NCI-H774 (cell line): ENCODE data around the gene CHD2.
"Not testable (repeated sequence)": the region's sequence is repeated elsewhere in the genome, so short reads cannot be mapped to it uniquely, and the experiment has no call there.

Source experiments
- DNase-seq: peaks from one replicate; lab custom pipeline; 2025; lab: John Stamatoyannopoulos, UW

The CHD2 gene

GRCh38 chr15:93049914-93050578 is 149.9 kb downstream of the CHD2 start:
- peak; percentile 15 for DNase-seq

GRCh38 chr15:93050648-93051047 is 150.5 kb downstream of the CHD2 start:
- no peak for DNase-seq

GRCh38 chr15:93051236-93052089 is 151.3 kb downstream of the CHD2 start:
- DNase-seq = no peak

- DNase-seq = no peak
Measured at GRCh38 chr15:93052090-93052879, 152.2 kb downstream of the CHD2 start.

DNA sequence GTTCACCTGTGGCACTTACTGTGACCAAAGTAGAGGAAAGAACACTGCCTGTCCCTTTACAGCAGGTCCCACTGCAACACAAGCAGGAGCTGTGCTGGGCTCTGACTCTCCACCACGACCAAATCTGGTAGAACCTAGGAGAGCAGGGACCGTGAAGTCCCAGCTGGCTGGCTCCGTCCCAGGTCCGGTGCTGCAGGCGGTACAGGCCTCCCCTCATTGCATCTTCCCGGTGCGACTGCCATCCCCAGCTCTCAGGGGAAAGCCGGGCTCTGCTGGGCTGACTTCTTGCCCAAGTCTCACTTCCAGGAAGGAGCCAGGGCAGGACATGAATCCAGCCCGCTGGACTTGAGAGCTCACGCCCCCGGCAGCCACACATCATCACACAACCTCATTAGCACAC is 155.1 kb downstream of the CHD2 start:
- no peak for DNase-seq

DNA sequence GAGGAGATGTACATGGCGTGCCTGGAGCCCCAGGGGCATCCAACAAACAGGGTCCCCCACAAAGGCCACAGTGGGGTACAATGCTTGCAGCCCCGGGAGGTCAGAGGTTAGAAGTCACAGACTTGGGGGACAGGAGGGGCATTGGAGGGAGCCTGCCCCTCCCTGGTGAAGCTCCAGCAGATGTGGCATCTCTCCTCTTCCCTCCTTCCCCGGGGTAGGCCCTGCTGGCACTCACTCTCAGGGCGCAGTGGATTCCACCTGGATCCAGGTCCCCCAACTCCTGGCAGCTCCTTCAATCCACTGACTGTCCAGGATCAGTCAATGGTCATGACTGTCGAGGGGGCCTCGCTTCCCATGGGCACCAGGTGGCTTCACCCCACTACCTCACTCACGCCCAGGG is 156.7 kb downstream of the CHD2 start:
- no peak for DNase-seq

- no peak for DNase-seq
Measured at GRCh38 chr15:93057618-93058017, 157.5 kb downstream of the CHD2 start.

DNA sequence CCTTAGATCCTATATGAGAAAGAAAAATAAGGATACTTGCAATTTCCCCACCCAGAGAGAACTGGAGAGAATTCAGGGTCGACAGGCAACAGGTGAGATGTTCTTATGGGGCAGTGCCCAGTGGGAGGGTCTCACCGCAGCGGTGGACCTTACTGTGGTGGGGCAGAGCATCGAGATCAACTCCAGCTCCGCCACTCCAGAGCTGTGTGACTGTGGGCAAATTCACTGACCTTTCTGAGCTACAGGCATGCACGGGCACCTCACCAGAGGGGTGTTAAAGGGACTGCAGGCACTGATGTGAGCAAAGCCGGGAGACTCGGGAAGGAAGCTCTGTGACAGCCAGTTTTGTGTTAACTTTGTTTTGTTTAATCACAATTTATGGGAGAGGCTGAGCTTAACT is 158.0 kb downstream of the CHD2 start:
- DNase-seq = no peak

- DNase-seq = no peak
Measured at GRCh38 chr15:93058904-93059427, 158.8 kb downstream of the CHD2 start.

DNA sequence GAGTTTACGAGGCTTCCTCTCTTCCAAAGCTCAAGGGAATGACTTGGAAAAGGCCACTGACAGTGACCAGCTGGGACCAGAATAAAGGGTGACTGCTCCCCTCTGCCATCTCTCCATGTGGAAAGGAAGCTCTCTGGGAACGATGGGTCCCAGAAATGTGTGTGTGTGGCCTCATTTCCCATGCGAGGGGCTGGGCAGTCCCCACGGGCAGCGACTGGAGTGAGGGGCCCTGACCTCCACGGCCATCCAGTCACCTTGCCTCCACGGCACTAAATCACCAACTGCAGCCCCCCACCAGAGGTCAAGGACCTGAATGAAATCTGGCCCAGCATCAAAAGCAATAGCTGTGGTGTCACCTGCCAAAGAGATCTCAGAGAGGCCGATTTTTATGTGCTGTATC is 159.3 kb downstream of the CHD2 start:
- DNase-seq = no peak

- DNase-seq = no peak
Measured at GRCh38 chr15:93060336-93061248, 160.5 kb downstream of the CHD2 start.

DNA sequence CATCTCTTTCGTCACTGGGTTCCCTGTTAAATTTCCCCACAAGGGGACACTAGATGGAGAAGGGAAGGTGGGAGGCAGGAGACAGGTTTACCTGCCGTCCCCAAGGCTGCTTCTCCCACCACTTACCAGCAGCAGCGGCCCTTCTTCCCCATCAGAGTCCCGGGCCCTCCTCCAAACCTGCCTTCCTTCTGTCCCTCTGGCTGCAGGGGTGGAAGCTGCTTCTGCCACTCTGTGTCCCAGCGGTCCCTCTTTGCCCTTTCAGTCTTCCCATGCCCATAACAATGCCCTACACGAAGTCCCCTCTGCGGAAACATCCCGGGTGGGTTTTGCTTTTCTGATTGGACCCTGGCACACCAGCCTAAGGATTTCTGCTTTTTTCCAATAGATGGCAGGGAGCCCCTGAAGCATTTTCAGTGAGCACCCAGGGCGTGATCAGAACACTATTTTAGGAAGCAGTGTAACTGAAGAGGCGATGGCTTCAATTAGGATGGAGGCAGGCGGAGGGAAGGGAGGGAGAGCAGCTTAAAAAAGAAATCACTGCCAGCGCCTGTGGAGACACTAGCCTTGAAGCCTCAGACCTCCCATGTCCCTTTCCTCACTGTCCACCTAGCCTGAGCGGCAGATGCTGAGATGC is 162.6 kb downstream of the CHD2 start:
- DNase-seq = not testable (repeated sequence)

DNA sequence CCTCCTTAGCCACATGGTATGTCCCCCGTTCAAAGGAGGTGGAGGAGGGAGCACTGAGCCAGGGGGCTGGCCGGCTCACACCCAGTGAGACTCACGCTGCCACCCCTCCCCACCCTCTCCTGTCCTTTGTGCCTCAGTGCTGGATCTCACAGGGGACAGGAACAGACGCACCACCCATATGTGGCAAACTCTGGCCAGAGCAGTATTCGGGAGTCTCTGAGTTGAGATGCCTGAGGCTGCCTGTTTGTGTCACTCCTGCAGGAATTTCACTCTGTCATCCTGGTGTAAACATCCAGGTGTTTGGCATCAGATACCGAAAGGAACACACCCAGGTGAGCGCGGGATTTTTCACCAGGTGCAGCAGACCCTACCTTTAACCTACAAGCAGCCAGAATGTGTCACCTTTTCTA is 163.1 kb downstream of the CHD2 start:
- DNase-seq = no peak

GRCh38 chr15:93063796-93064690 is 163.9 kb downstream of the CHD2 start:
- DNase-seq = no peak

DNA sequence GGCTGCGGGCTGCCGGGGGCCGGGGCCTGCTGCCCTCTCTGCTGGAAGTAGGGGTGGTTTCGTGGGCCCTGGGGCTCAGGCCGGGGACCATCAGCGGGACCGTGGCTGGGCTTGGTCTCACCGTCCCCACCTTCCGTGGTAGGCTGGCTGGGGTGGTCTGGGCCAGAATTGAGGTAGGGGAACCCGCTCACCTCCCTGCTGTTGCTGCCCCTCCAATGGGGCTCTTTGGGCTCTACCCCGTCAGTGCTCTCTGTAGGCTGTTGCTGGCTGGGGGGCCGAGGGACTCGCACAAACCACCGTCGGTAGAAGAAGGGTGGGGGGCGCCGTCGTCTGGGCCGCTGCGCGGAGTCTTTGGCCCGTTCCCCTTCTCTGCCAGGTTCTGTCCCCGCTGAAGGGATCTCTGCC is 165.5 kb downstream of the CHD2 start:
- DNase-seq = no peak

DNA sequence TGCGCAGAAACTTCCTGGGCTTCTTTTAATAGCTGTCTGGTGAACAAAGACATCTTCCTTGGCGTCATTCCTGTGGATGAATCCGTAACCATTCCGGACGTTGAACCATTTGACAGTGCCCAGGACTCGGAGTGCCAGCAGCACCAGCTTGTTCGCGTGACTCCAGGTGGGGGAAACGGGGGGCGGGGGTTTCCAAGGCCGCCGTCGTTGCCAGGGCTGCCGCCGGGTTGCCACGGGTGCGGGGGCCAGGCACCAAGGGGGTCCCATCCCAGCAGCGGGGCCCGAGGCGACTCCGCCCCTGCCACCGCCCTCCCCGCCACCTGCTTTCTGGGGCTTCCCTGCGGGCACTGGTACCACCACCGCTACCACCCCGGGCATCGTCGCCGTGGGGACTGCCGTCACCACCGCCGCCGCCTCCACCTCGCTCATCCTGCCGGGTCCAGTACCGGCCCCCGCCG is 166.1 kb downstream of the CHD2 start:
- DNase-seq = no peak

- DNase-seq = no peak
Measured at GRCh38 chr15:93066834-93067648, 166.9 kb downstream of the CHD2 start.

DNA sequence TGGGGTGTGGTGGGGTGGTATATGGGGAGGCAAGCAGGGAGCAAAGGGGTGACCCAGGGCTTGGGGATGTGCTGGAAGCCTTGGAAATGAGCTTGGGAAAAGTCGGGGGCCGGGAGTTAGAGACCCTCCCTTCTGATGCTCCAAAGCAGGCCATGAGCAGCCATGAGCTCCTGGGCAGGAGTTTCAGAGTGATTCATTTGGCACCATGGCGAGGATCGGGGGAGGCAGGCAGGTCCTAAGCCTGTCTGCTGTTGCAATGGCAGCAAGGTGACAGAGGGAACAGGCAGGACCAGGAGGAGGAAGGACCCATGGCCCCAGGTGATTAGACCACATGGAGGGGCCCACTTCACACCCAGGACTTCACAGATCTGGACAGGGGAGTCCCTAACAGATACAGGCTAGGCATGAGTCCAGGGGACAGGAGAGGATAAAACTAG is 167.5 kb downstream of the CHD2 start:
- no peak for DNase-seq
